HG03378 (cell line): ENCODE measurements around the gene FAM83B.
"Not testable (repeated sequence)": the region's sequence is repeated elsewhere in the genome, so short reads cannot be mapped to it uniquely, and the experiment has no call there.

Experiments
- ATAC-seq: cut with Tn5 transposase; IDR thresholded peaks from one replicate; pipeline ENCODE4 v1.9.1; 2021; ENCODE audit warnings: mild to moderate bottlenecking, moderate library complexity; ENCODE audit not compliant: unreplicated experiment

The FAM83B gene

DNA sequence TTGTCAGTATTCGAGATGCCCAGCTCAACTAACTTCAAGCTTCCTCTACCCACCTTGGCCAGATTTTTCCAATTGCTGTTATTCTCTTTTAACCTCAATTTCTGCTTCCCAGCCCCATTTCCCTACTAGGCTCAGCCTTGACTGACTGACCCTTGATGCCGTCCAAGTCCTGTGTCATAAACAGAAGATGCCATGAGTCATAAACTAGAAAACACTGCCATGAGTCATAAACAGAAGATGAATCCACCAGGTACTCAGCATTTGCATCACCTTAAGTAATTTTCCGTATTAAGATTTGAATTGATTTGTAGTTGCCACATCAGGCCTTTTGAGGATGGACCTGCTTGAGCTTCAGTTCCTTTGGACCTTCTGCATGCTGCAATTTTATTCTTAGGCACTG, 123.8 kb downstream of the FAM83B start:
- no peak for ATAC-seq

DNA sequence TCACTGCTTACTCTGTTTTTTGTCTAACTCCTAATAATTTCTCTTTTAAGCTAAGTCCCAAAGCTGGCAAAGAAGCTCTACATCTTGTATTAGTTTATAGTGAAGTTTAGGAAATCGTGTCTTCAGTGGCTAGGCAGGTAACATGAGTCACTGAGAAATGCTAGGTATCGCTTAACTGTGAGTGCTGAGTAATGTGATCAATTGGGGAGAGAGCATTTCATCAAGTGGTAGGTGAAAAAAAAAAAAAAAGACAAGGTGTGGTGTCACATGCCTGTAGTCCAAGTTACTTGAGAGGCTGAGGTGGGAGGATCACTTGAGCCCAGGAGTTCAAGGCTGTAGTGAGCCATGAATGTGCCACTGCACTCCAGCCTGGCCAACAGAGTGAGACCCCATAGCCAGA, 125.3 kb downstream of the FAM83B start:
- no peak for ATAC-seq

DNA sequence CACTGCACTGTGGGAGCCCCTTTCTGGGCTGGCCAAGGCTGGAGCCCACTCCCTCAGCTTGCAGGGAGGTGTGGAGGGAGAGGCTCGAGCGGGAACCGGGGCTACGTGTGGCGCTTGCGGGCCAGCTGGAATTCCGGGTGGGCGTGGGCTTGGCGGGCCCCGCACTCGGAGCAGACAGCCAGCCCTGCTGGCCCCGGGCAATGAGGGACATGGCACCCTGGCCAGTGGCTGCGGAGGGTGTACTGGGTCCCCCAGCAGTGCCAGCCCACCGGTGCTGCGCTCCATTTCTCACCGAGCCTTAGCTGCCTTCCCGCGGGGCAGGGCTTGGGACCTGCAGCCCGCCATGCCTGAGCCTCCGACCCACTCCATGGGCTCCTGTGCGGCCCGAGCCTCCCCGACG, 132.6 kb downstream of the FAM83B start:
- not testable (repeated sequence) for ATAC-seq

DNA sequence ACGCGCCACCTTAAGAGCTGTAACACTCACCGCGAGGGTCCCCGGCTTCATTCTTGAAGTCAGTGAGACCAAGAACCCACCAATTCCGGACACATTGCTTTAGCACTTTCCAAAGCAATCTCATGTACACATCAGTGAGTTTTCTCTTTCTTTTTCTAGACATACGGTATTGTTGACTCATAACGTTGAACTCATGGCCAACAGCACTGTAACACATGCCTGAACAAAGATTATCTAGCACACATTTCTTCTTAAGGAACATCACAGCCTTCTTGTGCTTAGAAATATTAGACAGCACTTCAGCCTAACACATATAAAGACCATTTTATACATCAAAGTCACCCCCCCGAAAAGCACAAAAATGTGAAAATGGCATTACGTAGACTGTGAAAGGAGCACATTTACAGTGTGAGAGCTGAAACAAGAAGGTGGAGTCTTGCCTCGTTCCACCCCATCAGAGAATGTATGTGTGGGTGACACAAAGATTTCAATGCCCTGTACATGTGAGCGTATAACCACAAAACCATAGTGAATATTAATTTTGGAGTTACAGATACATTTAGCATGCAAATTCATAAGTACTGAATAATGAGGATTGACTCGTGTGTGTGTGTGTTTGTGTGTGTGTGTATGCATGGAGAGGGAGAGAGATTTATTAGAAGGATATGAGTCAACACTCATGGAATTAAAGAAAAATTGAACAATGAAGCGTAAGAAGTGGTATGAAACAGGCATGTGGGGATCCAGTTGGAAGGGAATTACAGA, 134.1 kb downstream of the FAM83B start:
- no peak for ATAC-seq

DNA sequence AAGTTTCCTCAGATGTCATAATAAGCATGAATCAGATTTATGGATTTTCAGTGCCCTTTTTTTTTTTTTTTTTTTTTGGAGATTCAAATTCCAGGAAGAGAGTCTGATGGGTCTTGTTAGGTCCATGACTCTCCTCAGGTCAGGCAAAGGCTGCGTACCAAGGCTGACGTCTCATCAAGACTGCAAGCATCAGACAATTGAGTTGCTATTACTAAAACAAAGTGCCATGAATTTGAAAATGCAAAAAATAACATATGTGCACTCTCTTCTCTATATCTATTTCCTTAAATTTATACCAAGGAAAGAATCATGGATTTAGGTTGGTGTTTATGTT, 134.7 kb downstream of the FAM83B start:
- no peak for ATAC-seq

DNA sequence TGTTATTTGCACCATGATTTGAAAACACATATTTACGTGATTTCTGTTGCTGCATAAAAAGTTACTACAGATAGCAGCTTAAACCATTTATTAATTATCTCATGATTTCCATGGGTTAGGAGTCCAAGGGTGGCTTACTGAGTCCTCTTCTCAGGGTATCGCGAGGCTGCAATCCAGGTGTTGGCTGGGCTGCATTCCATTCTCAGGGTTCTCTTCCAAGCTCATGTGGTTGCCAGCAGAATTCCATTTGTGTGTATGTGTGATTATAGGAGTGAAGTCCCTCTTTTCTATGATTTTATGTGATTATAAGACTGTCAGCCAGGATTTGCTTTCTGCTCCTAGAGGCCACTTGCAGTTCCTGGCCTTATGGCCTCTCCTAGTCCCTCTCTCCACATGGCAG, 135.1 kb downstream of the FAM83B start:
- no peak for ATAC-seq

DNA sequence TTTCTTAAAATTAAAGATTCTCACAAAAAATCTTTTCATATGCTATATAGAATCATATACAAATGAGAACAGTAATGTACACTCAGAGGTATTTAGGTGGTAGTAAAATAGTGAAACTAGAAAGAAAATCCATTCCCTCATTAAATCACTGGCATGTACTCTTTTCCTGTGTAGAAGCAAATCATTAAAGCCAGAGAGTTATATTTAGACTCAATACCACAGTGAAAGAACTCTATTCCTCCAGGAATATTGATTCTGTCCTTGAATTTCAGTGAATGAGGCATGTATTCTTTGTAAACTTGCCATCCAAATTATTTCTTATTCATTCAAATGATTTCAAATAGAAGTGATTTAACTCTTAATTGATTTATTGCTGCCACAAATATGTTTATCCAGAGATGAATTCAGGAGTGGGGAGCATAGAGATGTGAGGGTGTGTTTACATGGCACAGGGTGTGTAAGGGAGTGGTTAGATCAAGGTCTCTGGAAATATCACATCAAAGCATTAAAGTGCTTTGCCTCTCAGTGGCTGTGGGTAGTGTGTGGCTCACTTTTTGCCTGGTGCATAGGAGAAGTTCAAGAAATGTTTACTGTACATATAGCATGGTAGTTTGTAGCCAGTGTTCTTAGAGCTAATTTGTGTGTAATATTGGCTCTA, 141.2 kb downstream of the FAM83B start:
- ATAC-seq: no peak

DNA sequence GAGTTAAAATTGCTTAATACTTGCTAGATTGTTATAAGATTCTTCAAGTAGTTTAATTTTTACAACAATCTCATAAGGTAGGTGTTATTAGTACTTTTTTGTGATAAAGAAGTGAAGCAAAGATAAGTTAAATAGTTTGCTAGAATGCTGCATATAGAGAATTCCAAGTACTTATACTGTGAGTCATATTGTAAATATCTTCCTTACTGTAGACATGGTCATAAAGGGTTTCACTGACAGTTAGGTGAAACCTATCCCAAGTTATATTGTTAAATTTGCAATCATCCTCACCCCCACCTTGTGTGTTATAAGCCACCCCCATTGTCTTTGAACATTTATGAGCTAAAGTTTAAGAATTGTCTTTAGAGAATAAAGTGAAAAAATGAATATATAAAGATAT, 142.0 kb downstream of the FAM83B start:
- ATAC-seq: no peak

DNA sequence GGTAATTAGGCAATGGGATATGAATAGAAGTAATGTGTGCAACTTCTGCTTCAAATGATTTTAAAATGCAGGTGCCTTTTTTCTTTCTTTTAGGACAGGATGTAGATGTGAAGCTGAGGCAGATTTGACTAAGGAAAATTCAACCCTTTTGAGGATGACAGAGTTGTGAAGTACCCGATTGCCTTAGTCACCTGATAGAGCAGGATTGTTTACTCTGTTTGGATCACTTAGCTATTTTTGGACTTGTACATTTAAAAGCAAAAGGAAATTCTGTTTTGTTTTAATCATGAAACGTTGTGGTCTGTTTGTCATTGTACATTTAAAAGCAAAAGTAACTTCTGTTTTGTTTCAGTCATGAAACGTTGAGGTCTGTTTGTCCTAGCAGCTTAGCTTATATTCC, 143.4 kb downstream of the FAM83B start:
- no peak for ATAC-seq
